ENCODE results near the gene DNAH14. TPM values are rescaled to one million over a fixed set of nuclear protein-coding genes. Genes with fewer than 3 reads are reported as not detected.

Gene DNAH14
- total and polyA plus RNA-seq, 2 of the 13 experiments (the other 11 are each of a cell fraction or from before 2014, with no cell fraction given), result 4.5 to 27.5 TPM

DNA sequence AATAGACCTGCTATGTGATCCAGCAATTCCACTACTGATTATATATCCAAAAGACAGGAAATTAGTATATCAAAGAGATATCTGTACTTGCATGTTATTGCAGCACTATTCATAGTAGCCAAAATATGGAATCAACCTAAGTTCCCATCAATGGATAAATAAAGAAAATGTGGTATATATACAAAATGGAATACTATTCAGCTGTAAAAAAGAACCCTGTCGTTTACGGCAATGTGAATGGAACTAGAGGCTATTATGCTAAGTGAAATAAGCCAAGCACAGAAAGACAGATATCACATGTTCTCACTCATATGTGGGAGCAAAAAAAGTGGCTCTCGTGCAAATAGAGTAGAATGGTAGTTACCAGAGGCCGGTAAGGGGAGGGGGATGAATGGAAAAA, 9.2 kb downstream of the DNAH14 start (continued):
- TF ChIP-seq E2F1 (CRISPR knock-in tag; IDR thresholded peaks at IDR 0.05), result no peak
- TF ChIP-seq MXD1 (CRISPR knock-in tag; IDR thresholded peaks at IDR 0.05), result no peak
- no peak for TF ChIP-seq PHF20 (CRISPR knock-in tag; IDR thresholded peaks at IDR 0.05)
- TF ChIP-seq, protein P1, sequence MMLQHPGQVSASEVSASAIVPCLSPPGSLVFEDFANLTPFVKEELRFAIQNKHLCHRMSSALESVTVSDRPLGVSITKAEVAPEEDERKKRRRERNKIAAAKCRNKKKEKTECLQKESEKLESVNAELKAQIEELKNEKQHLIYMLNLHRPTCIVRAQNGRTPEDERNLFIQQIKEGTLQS (CRISPR knock-in tag; IDR thresholded peaks at IDR 0.05), result no peak

- Histone ChIP-seq H3K4me2 (ENCODE audit: low read depth, low read length) (no peak overlapping the region), H2AFZ (ENCODE audit: low read length) (no peak overlapping the region), H3K9ac (ENCODE audit: insufficient read depth, low read depth, low read length) (no peak overlapping the region), H3K36me3 (replicated peaks in 1 of 2; ENCODE audit: control insufficient read depth in 1 of 2, insufficient read depth in 2 of 2, low read length in 2 of 2) (no peaks in the 10 kb centered on the region), H3K4me1 (ENCODE audit: insufficient read depth, low read length) (no peaks in the 10 kb centered on the region), H3K4me3 (replicated peaks in 1 of 3; ENCODE audit: insufficient read depth in 1 of 3, low read depth in 2 of 3, low read length in 3 of 3) (no peak overlapping the region), H3K27me3 (ENCODE audit: control insufficient read depth in 1 of 2, insufficient read depth in 2 of 2, low read length in 2 of 2) (no peaks in the 10 kb centered on the region), H3K27ac (ENCODE audit: extremely low read length, insufficient read depth, low read length) (no peak overlapping the region), H4K20me1 (ENCODE audit: insufficient read depth, low read length) (no peaks in the 10 kb centered on the region), H3K79me2 (ENCODE audit: insufficient read depth, low read length) (no peaks in the 10 kb centered on the region), H3K9me3 (ENCODE audit: low read length) (peaks cover 18% of the 10 kb centered on the region)
- intact Hi-C loops (cut with micrococcal nuclease; ENCODE audit: unreplicated experiment), result no loop called here
- BruUV-seq (replicated peaks), result no TSS peak
- no peak for ATAC-seq
- no peak for FAIRE-seq
- ChIA-PET CTCF (ENCODE audit: low intra/inter-chr PET ratio, low total read pairs) (no interaction called here), POLR2A (interaction anchor here (0.9 kb wide), 1 partner anchor 10 kb away, joined by 4 read pairs; the partner anchor contains the start of gene DNAH14)
- DNase-seq (ENCODE audit: low spot score), result no peak
- in situ Hi-C loops (cut with HindIII; ENCODE audit: extremely low pct_ligation_motif_present, low pct_unique_long_range_greater_than_20kb), result no loop called here
- TF ChIP-seq ZNF367 (CRISPR knock-in tag; IDR thresholded peaks at IDR 0.05; ENCODE audit: borderline replicate concordance) (no peak), ZSCAN25 (CRISPR knock-in tag; IDR thresholded peaks at IDR 0.05) (no peak), PBX2 (CRISPR knock-in tag; IDR thresholded peaks at IDR 0.05) (no peak), ZFAT (CRISPR knock-in tag; conservative IDR thresholded peaks at IDR 0.05) (no peak), MTF1 (CRISPR knock-in tag; IDR thresholded peaks at IDR 0.05) (no peak), ZNF329 (CRISPR knock-in tag; IDR thresholded peaks at IDR 0.05; ENCODE audit: low read depth) (no peak), ZNF7 (CRISPR knock-in tag; IDR thresholded peaks at IDR 0.05) (no peak), ZMYM4 (CRISPR knock-in tag; IDR thresholded peaks at IDR 0.05) (no peak), ZNF598 (CRISPR knock-in tag; IDR thresholded peaks at IDR 0.05; ENCODE audit: borderline replicate concordance) (no peak)
- TF ChIP-seq, protein P2, sequence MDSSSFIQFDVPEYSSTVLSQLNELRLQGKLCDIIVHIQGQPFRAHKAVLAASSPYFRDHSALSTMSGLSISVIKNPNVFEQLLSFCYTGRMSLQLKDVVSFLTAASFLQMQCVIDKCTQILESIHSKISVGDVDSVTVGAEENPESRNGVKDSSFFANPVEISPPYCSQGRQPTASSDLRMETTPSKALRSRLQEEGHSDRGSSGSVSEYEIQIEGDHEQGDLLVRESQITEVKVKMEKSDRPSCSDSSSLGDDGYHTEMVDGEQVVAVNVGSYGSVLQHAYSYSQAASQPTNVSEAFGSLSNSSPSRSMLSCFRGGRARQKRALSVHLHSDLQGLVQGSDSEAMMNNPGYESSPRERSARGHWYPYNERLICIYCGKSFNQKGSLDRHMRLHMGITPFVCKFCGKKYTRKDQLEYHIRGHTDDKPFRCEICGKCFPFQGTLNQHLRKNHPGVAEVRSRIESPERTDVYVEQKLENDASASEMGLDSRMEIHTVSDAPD (CRISPR knock-in tag; IDR thresholded peaks at IDR 0.05), result no peak
- TF ChIP-seq, protein P3, sequence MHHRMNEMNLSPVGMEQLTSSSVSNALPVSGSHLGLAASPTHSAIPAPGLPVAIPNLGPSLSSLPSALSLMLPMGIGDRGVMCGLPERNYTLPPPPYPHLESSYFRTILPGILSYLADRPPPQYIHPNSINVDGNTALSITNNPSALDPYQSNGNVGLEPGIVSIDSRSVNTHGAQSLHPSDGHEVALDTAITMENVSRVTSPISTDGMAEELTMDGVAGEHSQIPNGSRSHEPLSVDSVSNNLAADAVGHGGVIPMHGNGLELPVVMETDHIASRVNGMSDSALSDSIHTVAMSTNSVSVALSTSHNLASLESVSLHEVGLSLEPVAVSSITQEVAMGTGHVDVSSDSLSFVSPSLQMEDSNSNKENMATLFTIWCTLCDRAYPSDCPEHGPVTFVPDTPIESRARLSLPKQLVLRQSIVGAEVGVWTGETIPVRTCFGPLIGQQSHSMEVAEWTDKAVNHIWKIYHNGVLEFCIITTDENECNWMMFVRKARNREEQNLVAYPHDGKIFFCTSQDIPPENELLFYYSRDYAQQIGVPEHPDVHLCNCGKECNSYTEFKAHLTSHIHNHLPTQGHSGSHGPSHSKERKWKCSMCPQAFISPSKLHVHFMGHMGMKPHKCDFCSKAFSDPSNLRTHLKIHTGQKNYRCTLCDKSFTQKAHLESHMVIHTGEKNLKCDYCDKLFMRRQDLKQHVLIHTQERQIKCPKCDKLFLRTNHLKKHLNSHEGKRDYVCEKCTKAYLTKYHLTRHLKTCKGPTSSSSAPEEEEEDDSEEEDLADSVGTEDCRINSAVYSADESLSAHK (CRISPR knock-in tag; IDR thresholded peaks at IDR 0.05; ENCODE audit: borderline replicate concordance), result no peak
Measured at GRCh38 chr1:224939844-224940425, 10.5 kb downstream of the DNAH14 start.
